Stimulated activated CD4-positive, alpha-beta T cell treated with anti-CD3 and anti-CD28 coated beads, Interleukin-1b, Interleukin-23, amount 100 ng/mL, for 24 hours (primary cell): ENCODE measurements around the gene SLC8A1.

Source experiments
- DNase-seq, 4 experiments: peaks; one replicate each; pipeline ENCODE4 v3.0.0-alpha.2; 2020; ENCODE audit warnings: low read depth in 4 of 4, low spot score in 1 of 4

Gene SLC8A1

GRCh38 chr2:40244251-40244650, 207.6 kb downstream of the SLC8A1 start:
- DNase-seq = no peak

- DNase-seq = no peak
Observed at GRCh38 chr2:40243581-40244187, 208.2 kb downstream of the SLC8A1 start.

DNA sequence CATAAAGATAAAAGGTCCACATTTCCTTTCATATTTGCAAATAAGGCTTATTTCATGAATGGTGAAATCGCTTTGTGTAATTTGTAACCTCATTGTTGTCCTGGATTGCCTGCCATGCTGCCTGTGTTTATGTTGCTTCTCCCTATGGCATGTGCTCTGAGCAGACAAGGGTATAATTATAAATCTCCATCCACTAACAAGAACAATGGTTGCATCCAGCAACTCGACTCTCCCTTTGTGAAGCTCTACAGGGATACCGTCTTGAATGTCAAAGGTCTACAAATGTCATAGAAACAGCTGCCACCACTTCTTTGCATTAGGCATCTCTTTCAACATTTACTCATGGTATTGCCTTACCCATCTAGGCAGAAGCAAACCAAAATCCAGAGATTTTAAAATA, 209.6 kb downstream of the SLC8A1 start:
- DNase-seq = no peak

- DNase-seq = no peak
Observed at GRCh38 chr2:40240070-40240469, 211.8 kb downstream of the SLC8A1 start.

DNA sequence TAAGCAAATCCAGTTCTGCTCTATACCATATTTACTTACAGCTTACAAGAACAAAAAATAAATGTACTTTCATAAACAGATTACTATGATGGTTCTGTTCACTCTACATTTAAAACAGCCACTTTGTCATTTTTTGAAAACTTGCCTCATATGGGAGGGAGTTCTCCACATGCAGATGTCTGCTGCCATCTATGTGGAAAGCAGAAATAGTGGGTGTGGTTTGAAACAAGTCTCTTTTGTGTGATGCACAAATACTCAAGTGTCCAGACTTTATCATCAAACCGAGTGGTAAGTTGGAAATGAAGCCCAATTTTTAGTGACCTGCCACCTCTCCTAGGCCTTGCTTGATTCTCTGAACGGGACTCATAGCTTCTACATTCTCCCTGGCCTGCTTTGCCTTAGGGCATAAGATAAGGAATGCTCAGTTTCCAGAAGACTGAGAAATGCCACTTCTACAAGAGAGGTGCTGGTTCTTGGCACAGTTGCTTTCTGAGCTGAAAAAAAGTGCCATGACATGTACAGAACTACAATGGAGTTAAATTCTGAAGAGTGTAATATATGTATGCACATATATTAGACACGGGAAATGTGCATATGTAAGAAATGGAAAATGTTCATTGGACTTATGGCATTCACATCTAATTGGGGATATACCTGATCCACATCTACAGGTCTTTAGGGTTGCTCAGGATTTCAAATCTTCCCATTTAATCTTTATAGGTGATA, 221.0 kb downstream of the SLC8A1 start:
- no peak for DNase-seq

DNA sequence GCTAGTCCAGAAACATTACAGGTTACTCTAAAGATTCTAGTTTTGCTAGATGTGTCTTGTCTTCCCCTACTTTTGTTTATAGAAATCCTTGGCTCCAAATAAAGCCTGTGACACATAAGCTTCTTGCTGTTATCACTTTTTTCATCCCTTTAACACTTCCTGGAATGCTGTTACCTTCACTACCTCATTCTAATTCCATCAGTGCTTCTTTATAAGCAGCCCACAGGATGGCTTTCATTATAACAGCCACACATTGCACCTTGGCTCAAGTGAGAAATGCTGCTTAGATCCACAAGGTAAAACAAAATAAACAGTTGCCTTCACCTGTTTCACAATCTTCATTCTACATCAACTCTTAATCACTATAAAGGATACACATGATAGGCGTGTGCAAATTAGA, 221.7 kb downstream of the SLC8A1 start:
- no peak for DNase-seq

DNA sequence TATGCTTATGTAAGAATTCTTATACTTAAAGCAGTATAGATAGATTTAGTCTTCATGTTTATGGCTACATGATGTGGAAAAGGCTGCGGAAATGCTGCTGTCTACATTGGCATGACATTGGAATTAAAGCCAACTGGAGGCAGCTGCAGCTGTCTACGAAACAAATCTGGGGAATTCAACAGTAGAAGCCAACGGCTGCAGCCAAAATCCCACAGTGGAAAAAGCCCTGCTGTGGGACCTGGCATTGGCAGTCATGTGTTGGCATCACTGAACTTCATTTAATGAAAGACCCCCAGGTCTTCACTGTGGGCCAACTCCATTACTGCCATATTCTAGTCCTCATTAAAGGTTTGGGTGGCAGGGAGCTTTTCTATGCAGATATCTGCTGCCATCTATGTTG, 223.6 kb downstream of the SLC8A1 start:
- no peak for DNase-seq

DNA sequence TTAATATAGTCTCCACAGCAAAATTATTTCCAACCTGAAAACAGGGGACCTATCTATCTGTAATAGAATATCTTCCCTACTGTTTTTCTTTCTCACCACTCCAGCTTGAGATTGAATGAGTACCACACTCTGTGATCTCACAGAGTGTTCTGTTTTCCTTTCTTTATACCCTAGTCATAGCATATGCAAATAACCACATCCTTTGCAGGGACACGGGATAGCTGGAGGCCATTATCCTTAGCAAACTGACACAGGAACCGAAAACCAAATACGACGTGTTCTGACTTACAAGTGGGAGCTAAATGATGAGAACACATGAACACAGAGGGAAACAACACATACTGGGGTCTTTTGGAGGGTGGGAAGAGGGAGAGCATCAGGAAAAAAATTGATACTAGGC, 224.7 kb downstream of the SLC8A1 start:
- DNase-seq = no peak

DNA sequence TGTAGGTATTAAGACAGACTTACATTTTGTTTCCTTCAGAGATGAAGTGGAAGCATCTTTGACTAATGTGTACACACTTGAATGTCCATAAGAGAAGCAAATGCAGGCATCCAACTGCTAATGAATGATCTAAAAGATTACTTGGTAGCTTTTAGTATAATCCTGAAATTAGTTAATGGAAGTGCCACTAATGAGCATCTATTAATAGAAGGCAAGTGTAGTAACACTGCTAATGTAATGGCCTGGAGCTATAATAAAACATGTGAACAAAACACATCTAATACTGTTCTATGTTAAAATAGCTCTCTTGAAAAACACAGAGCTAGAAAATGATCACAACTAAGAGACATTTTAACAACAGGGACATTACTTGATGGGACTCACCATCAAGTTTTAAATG, 225.3 kb downstream of the SLC8A1 start:
- DNase-seq = no peak

DNA sequence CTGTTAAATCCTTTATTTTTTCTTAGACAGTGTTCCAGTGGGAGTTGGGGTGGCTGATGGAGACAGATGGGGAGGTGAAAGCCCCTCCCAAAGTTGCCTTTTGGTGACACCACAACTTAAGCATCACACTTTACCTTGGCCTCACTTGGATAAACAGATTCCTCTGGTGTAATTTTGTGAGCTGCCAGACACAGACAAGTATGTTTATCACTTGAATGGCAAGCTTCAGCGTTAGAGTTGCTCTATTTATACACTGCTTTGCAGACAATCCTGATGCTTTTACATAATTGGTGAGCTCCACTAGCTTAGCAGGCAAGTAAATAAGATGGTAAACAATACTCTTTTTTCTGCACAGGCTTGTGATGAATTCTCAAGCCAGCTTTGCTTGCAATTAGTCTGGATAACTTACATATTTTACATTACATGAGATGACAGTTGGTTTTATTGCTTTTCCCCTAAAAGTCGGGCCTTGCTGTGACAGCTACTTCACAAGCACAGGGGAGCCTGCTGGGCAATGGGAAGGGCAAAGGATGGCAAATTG, 226.2 kb downstream of the SLC8A1 start:
- DNase-seq = no peak

DNA sequence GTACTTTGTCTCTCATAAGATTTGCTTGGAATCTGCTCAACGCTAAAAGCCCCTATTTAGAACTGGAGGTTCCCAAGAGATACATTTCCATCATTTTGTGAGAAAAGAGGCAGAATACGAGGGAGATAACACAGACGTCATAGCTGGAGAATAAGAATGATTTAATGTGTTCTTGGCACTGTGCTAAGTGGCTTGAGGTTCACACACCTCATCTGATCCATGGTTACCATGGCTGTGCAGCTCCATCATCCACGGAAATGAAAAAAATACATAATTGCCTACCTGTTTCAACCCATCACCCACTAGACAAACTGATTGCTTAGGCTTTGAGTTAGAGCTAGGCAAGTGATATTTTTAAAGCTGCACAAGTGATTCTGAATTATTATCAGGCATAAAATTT, 227.6 kb downstream of the SLC8A1 start:
- DNase-seq = no peak

- no peak for DNase-seq
Observed at GRCh38 chr2:40220177-40220925, 231.5 kb downstream of the SLC8A1 start.

- DNase-seq = no peak
Observed at GRCh38 chr2:40219141-40219540, 232.7 kb downstream of the SLC8A1 start.

DNA sequence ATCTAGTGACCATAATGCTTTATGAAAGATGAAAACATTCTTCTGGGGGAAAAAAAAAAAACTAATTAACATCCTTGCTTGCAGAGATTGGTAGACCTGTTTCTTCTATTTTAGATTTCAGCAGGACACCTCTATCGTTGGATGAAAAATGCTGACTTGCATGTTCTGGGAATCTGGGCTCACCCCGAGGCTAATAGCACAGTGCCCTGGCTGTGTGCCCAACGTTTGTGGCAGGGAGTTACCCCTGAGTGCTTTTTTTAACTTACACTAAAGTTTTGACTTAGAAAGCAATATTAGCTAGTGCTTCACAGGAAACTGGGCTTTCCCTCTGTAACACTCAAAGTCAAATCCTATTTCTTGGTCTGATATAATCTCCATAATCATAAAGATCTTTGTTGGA, 233.2 kb downstream of the SLC8A1 start:
- no peak for DNase-seq

- no peak for DNase-seq
Observed at GRCh38 chr2:40213619-40214018, 238.3 kb downstream of the SLC8A1 start.

- DNase-seq = no peak
Observed at GRCh38 chr2:40213071-40213470, 238.8 kb downstream of the SLC8A1 start.

DNA sequence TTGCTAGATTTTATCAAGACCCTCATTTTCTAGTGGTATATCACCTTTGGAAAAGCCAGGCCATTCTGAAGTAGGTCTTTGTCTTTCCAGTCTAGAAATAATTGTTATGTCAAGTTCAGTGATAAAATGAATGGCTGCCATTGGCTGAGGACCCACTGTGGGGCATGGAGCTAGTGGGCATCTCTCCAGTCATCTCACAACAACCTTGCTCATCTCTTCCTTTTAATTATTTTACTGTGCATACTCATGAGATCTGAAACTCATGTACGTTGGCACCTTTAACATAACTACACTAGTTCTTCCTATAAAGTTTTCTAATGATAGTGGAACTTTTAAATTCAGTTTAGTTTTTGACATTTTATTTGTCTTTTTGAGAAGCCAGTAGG, 240.9 kb downstream of the SLC8A1 start:
- no peak for DNase-seq

DNA sequence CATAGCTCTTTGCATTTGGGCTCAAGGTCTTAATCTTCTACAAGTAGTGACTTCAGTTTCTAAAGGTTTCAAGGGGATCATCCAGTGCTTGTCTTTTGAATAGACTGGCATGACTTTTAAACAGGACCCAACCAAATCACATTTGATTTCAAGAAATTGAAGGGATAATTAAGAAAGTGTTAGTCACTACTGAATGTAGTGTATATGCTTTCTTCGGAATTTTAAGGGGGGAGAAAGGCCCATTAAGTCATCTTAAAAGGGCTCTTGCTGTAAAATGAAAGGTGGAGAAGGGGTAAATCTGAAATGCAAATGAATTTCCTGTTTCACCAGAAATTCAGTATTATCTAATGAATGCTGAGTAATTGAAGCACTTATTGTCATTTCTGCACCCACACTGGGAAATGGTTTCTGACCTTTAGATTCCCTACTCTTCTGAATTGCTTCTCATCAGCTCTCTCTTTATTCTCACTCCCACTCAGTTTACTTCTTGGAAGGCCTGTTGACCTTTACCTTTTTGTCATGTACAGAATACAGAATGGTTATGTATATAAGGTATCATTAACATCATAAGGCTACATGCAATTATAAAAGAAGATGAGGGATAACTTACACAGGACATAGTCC, 241.4 kb downstream of the SLC8A1 start:
- DNase-seq = no peak

DNA sequence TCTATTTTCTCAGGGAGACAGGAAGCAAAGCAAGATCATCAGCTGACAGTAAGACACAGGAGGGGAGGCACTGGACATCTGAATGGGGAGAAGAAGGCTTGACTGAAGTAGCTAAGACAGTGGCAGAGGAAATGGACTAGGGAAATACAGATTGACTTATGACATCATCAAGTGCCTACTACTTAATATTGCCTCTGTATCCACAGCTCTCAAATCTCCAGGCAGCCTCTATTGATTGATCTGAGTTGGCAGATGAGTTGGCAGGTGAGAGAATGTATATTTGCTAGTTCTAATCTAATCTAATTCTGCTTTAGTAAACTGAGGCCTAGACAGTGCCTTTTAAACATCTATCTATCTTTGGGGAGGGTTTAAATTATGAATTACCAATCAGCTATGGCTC, 242.1 kb downstream of the SLC8A1 start:
- DNase-seq = no peak

DNA sequence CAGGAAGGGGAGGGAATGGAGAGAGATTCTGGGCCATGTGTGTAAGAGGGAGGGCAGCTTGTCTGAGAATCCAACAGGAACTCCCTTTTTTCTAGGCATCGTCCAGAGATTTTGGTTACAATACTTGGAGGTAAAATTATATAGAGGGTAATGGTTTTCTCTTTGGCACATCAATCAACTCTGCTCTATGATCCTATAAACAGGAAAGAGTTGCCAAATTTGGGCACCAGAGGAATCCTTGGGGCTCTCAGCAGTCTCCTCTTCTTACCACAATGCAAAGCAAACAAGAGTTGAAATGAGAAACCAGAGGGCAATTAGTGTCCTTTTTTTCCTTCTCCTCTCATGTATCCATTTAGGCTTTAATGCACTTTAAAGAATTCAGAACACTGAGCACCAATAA, 243.4 kb downstream of the SLC8A1 start:
- no peak for DNase-seq

- DNase-seq = no peak
Observed at GRCh38 chr2:40204268-40204667, 247.6 kb downstream of the SLC8A1 start.
